ENCODE measurements around the gene KDM3B.
A peak's percentile ranks its signal among the peaks of the same experiment; 100 is the strongest.

The KDM3B gene

DNA sequence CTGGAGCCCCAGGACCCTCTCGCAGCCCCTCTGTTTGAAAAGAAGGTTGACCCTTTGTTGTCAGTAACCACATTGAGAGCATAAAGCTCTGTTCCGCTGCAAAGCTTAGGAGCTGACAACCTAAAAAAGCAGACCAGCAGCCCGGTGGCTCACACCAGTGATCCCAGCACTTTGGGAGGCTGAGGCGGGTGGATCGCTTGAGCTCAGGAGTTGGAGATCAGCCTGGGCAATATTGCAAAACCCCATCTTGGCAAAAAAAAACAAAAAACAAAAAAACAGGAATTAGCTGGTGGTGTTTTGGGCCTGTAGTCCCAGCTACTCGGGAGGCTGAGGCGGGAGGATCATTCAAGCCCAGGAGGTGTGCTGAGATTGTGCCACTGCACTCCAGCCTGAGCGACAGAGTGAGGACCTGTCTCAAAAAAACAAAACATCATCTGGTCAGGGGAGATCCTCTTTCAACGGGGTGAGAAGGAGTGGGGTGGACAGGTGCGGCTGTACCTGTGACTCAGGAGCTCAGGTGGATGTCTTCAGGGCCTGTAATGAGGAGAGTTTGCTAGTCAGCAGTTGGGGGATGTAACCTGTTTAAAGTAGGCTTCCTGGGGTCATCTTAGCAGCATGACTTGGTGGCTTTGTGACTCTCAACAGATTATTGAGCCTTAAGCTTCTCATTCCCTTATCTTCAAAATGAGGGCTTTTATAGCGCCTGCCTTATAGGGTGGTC lies 85.7 kb downstream of the KDM3B start:
- H3K9me3 ChIP-seq (replicated peaks; ENCODE audit: insufficient read depth, low read length): no peaks in the 10 kb centered on the region
- H3F3A ChIP-seq (ENCODE audit: insufficient read depth, low read length): peaks cover 10% of the 10 kb centered on the region; the same call in 1 of the 2 replicates
- H4K20me1 ChIP-seq (ENCODE audit: insufficient read depth, low read length): no peaks in the 10 kb centered on the region
- H3K4me1 ChIP-seq (ENCODE audit: low read length): peaks cover 4% of the 10 kb centered on the region; the same call in 1 of the 2 replicates
- no peak for TF ChIP-seq EZH2phosphoT487 (IDR thresholded peaks at IDR 0.05; ENCODE audit: low read length)
- TF ChIP-seq, protein P1, sequence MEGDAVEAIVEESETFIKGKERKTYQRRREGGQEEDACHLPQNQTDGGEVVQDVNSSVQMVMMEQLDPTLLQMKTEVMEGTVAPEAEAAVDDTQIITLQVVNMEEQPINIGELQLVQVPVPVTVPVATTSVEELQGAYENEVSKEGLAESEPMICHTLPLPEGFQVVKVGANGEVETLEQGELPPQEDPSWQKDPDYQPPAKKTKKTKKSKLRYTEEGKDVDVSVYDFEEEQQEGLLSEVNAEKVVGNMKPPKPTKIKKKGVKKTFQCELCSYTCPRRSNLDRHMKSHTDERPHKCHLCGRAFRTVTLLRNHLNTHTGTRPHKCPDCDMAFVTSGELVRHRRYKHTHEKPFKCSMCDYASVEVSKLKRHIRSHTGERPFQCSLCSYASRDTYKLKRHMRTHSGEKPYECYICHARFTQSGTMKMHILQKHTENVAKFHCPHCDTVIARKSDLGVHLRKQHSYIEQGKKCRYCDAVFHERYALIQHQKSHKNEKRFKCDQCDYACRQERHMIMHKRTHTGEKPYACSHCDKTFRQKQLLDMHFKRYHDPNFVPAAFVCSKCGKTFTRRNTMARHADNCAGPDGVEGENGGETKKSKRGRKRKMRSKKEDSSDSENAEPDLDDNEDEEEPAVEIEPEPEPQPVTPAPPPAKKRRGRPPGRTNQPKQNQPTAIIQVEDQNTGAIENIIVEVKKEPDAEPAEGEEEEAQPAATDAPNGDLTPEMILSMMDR (IDR thresholded peaks at IDR 0.05; ENCODE audit: low read length): no peak
- no peak for TF ChIP-seq EZH2 (optimal IDR thresholded peaks at IDR 0.05; ENCODE audit: low read depth, low read length)
- H3K4me3 ChIP-seq (ENCODE audit: low read length): peak overlapping the region; percentile 63
- no peaks in the 10 kb centered on the region for H3K79me2 ChIP-seq (ENCODE audit: low read length)
- H3K27ac ChIP-seq (ENCODE audit: low read length): no peak overlapping the region
- H3K9ac ChIP-seq (ENCODE audit: low read length): peak overlapping the region; percentile 47; the same call in 1 of the 2 replicates
- H3K27me3 ChIP-seq (replicated peaks; ENCODE audit: insufficient read depth, low read length): no peaks in the 10 kb centered on the region
- peak overlapping the region; percentile 97 for H3K4me2 ChIP-seq (ENCODE audit: low read depth, low read length)
- no peak overlapping the region for H2AFZ ChIP-seq (ENCODE audit: low read length)
- H3K9me2 ChIP-seq (replicated peaks; ENCODE audit: insufficient read depth, low read length): no peaks in the 10 kb centered on the region
- H3K36me3 ChIP-seq (replicated peaks; ENCODE audit: insufficient read depth, low read length): no peaks in the 10 kb centered on the region
- no peak for DNase-seq

DNA sequence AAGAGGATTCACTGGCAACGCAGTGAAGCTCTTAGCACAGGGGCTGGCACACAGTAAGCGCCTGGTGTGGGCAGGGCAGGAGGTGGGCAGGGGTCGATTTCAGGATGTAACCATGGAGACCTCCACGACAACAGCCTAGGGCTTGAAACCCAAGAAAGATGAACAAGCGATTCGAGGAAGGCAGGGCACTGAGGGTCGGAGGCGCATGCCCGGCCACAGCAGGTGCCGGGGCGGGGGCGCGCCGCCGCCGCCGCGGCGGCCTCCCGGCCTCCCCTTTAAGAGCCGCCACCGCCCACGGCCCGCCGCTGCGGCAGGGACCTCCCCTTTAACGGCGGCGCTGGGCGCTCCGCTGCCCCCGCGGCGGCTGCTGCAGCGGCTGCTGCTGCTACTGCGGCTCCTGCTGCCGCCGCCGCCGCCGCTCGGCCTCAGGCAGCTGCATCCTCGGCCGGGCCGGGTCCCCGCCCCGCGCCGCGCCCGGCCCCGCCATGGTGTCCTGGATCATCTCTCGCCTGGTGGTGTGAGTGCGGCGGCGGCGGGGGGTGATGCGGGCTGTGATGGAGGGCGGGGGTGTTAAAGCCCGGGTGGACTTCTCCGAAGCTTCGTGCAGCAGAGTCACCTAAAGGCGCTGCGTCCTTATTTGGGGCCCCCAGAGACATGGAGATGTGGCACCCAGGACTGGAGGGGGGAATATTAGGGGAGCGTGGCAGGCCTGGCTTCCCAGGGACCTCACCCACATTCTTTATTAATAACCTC lies 86.4 kb downstream of the KDM3B start, which contains the start of gene REEP2:
Gene REEP2, plus strand, starts transcription at position 334 of the 753 bp plus-strand sequence. Its CDS starts 152 bp downstream, at position 486.
- Histone ChIP-seq H3K4me3 (ENCODE audit: low read length) (peak within 1 kb of the TSS; percentile 63), H2AFZ (ENCODE audit: low read length) (peak within 1 kb of the TSS; percentile 75), H3K36me3 (replicated peaks; ENCODE audit: insufficient read depth, low read length) (no peaks in the 10 kb centered on the region), H3K9me2 (replicated peaks; ENCODE audit: insufficient read depth, low read length) (no peaks in the 10 kb centered on the region), H3K4me1 (ENCODE audit: low read length) (peaks cover 4% of the 10 kb centered on the region; the same call in 1 of the 2 replicates), H3K27me3 (replicated peaks; ENCODE audit: insufficient read depth, low read length) (no peaks in the 10 kb centered on the region), H3K9me3 (replicated peaks; ENCODE audit: insufficient read depth, low read length) (no peaks in the 10 kb centered on the region), H3F3A (ENCODE audit: insufficient read depth, low read length) (peaks cover 10% of the 10 kb centered on the region; the same call in 1 of the 2 replicates), H3K79me2 (ENCODE audit: low read length) (no peaks in the 10 kb centered on the region), H3K27ac (ENCODE audit: low read length) (no peak within 1 kb of the TSS), H4K20me1 (ENCODE audit: insufficient read depth, low read length) (no peaks in the 10 kb centered on the region), H3K4me2 (ENCODE audit: low read depth, low read length) (peak within 1 kb of the TSS; percentile 97), H3K9ac (ENCODE audit: low read length) (peak within 1 kb of the TSS; percentile 47; the same call in 1 of the 2 replicates)
- TF ChIP-seq EZH2 (optimal IDR thresholded peaks at IDR 0.05; ENCODE audit: low read depth, low read length) (no peak), EZH2phosphoT487 (IDR thresholded peaks at IDR 0.05; ENCODE audit: low read length) (no peak)
- TF ChIP-seq, protein P1 (IDR thresholded peaks at IDR 0.05; ENCODE audit: low read length): no peak
- peak; percentile 65 for DNase-seq

DNA sequence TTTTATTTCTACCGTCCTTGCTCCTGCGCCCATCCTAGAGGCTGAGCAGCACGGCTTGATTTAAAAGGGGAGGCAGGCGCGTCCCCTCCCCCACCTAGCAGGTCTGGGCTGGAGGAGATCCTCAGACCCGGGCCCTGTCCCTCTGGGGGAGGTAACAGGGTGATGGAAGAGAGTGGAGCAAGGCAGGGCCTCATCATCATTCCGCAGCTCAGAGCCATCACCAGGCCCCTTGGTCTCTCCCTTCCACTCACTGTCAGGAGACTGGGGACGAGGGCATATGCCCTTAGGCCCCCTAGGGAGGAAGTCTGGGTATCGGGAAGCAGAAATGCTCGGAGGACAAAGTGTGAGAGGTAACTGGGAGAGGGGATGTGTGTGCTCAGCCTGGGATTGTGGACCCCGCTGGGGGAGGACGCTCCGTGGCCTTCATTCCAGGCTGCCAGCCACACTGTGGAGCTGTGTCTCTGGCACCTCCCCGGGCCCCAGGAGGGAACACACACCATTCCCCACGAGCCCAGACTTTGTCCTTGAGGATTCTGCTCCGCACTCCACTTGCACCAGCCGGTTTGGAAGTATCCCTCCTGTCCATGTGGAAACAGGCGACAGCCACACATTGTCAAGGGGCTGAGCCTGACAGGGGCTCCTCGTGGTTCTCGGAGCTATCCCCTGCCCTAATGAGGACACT lies 87.1 kb downstream of the KDM3B start:
- Histone ChIP-seq H3K9me2 (replicated peaks; ENCODE audit: insufficient read depth, low read length) (no peaks in the 10 kb centered on the region), H3K9ac (ENCODE audit: low read length) (peak overlapping the region; percentile 44; the same call in 1 of the 2 replicates), H2AFZ (ENCODE audit: low read length) (peak overlapping the region; percentile 75), H3K9me3 (replicated peaks; ENCODE audit: insufficient read depth, low read length) (no peaks in the 10 kb centered on the region), H3K27ac (ENCODE audit: low read length) (no peak overlapping the region), H3K4me2 (ENCODE audit: low read depth, low read length) (peak overlapping the region; percentile 81; the same call in 1 of the 2 replicates), H3K79me2 (ENCODE audit: low read length) (no peaks in the 10 kb centered on the region), H3F3A (ENCODE audit: insufficient read depth, low read length) (peaks cover 10% of the 10 kb centered on the region; the same call in 1 of the 2 replicates), H3K36me3 (replicated peaks; ENCODE audit: insufficient read depth, low read length) (no peaks in the 10 kb centered on the region), H3K4me3 (ENCODE audit: low read length) (peak overlapping the region; percentile 55), H3K4me1 (ENCODE audit: low read length) (peaks cover 4% of the 10 kb centered on the region; the same call in 1 of the 2 replicates), H4K20me1 (ENCODE audit: insufficient read depth, low read length) (no peaks in the 10 kb centered on the region), H3K27me3 (replicated peaks; ENCODE audit: insufficient read depth, low read length) (no peaks in the 10 kb centered on the region)
- no peak for DNase-seq
- TF ChIP-seq EZH2phosphoT487 (IDR thresholded peaks at IDR 0.05; ENCODE audit: low read length) (no peak), EZH2 (optimal IDR thresholded peaks at IDR 0.05; ENCODE audit: low read depth, low read length) (no peak)
- TF ChIP-seq, protein P1 (IDR thresholded peaks at IDR 0.05; ENCODE audit: low read length): no peak
